Measurements from ENCODE around the gene GOLGA2. TPM values are rescaled to one million over a fixed set of nuclear protein-coding genes. Genes with fewer than 3 reads are reported as not detected.

GOLGA2 gene
- total RNA-seq, 1 donor from 2014 or later: 85.1 TPM

Small RNA genes lying within 50 kb of the gene (small RNA-seq; reads per million reads assigned to genes)
- 1,536 reads per million, percentile 99 among the genes with 10 or more reads in this experiment for gene MIR199B
- not detected for gene MIR3154

Other genes starting within 250 kb of the GOLGA2 start
- gene NAIF1, start 208.7 kb downstream of the GOLGA2 start, total RNA-seq: 8.9 TPM
- gene SLC25A25, start 207.8 kb downstream of the GOLGA2 start, total RNA-seq: 13.0 TPM
- gene PTGES2, start 148.3 kb downstream of the GOLGA2 start, total RNA-seq: 47.5 TPM
- 2.1 TPM for gene LCN2, start 126.6 kb downstream of the GOLGA2 start, total RNA-seq
- 7.8 TPM for gene BBLN, start 115.7 kb downstream of the GOLGA2 start, total RNA-seq
- gene CIZ1, start 84.4 kb downstream of the GOLGA2 start, total RNA-seq: 12.0 TPM
- 20.4 TPM for gene DNM1, start 72.6 kb downstream of the GOLGA2 start, total RNA-seq
- 17.7 TPM for gene SWI5, start 269 bp upstream of the GOLGA2 start, total RNA-seq
- gene TRUB2, start 46.4 kb upstream of the GOLGA2 start, total RNA-seq: 11.0 TPM
- 17.2 TPM for gene COQ4, start 46.8 kb upstream of the GOLGA2 start, total RNA-seq
- gene SLC27A4, start 64.5 kb upstream of the GOLGA2 start, total RNA-seq: 9.4 TPM
- 26.6 TPM for gene URM1, start 95.4 kb upstream of the GOLGA2 start, total RNA-seq
- gene CERCAM, start 144.8 kb upstream of the GOLGA2 start, total RNA-seq: 33.4 TPM
- 15.7 TPM for gene ODF2, start 180.0 kb upstream of the GOLGA2 start, total RNA-seq
- 16.7 TPM for gene GLE1, start 228.7 kb upstream of the GOLGA2 start, total RNA-seq

Measured in skeletal muscle tissue (tissue), 2 donors.